Raji (cell line): Measurements from ENCODE around the gene ESRRA.

ENCODE experiments used
- POLR2A ChIP-seq: IDR thresholded peaks from 2 replicates; pipeline ENCODE4 v1.6.1; 2011; ENCODE audit warnings: low read depth, low read length, control low read depth; ENCODE audit not compliant: insufficient read depth

ESRRA gene

GRCh38 chr11:64296830-64297698 lies 8.3 kb upstream of the ESRRA start:
- no peak for TF ChIP-seq POLR2A

GRCh38 chr11:64297699-64298358 lies 7.5 kb upstream of the ESRRA start:
- no peak for TF ChIP-seq POLR2A

GRCh38 chr11:64298966-64299846 lies 6.1 kb upstream of the ESRRA start:
- TF ChIP-seq POLR2A = no peak

- TF ChIP-seq POLR2A = no peak
Measured at GRCh38 chr11:64299847-64300648, 5.3 kb upstream of the ESRRA start, which contains the start of gene CATSPERZ. Gene CATSPERZ (plus strand): TSS chr11:64300358. CDS start chr11:64300411, 53 bp downstream.

- TF ChIP-seq POLR2A = no peak
Measured at GRCh38 chr11:64303109-64304031, 2.0 kb upstream of the ESRRA start.

- TF ChIP-seq POLR2A = no peak
Measured at GRCh38 chr11:64304032-64304315, 1.4 kb upstream of the ESRRA start.

GRCh38 chr11:64304316-64305072 lies 830 bp upstream of the ESRRA start:
- TF ChIP-seq POLR2A = peak; percentile 68

GRCh38 chr11:64305691-64306562 lies 603 bp downstream of the ESRRA start:
- peak; percentile 58 for TF ChIP-seq POLR2A

GRCh38 chr11:64306563-64306875 lies 1.2 kb downstream of the ESRRA start:
- no peak for TF ChIP-seq POLR2A

GRCh38 chr11:64306876-64307622 lies 1.7 kb downstream of the ESRRA start:
- TF ChIP-seq POLR2A = no peak

GRCh38 chr11:64312947-64313346 lies 7.6 kb downstream of the ESRRA start:
- TF ChIP-seq POLR2A = no peak
